Iris pigment epithelial cell (primary cell): ENCODE data around the gene SMURF2.

Experiments used
- DNase-seq: peaks from one replicate; pipeline ENCODE4 v3.0.0-alpha.2; 2011; ENCODE audit warnings: low read depth

SMURF2 gene

DNA sequence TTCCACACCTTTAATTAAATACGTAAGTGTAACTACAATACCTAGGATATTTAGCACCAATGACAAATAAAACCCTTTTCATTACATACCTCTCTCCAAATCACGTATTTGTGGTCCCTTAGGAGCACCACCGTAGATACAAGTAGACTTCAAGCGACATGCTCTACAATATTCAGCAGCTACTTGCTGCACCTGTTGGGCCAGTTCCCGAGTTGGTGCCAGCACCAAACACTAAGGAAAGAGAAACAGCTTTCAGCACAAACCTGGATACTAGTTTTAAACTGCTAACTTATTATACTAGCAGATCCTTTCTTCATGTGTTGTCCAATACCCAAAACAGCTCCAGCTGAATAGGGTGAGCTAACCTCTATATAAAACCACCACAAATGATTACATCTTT lies 158.8 kb downstream of the SMURF2 start:
- DNase-seq, result no peak

DNA sequence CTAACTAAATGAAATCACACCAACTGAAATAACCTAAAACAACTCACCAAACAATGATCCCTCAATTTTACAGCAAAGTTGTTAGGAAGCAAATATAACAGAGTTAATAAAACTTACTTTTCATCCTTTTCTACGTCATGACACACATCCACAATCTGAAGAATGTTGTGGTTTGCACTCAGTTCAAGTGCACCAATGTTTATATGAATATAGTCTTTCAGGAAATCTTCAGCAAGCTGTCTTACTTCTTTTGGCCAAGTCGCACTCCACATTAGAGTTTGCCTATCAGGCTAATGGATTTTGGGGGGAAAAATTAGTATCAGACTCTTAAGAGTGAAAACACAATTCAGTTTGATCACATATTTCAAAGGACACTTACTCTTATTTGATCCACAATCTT lies 159.3 kb downstream of the SMURF2 start:
- DNase-seq, result peak; percentile 71

DNA sequence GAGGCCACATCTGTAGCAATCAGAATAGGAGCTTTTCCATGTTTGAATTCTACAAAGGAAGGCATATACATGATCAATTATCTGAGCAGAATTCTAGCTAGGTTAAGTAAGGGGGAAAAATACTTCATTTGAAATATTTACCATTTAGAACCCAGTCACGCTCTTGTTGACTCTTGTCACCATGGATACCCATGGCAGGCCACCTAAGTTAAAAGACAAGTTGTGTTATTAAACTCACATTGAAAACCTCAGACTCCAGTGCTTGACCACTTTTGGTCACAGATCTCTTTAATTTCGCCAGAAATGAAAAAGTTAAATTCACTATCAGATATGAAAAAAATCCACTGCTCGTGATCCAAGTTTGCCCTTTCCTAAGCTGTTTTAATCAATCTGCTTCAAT lies 160.1 kb downstream of the SMURF2 start:
- no peak for DNase-seq

DNA sequence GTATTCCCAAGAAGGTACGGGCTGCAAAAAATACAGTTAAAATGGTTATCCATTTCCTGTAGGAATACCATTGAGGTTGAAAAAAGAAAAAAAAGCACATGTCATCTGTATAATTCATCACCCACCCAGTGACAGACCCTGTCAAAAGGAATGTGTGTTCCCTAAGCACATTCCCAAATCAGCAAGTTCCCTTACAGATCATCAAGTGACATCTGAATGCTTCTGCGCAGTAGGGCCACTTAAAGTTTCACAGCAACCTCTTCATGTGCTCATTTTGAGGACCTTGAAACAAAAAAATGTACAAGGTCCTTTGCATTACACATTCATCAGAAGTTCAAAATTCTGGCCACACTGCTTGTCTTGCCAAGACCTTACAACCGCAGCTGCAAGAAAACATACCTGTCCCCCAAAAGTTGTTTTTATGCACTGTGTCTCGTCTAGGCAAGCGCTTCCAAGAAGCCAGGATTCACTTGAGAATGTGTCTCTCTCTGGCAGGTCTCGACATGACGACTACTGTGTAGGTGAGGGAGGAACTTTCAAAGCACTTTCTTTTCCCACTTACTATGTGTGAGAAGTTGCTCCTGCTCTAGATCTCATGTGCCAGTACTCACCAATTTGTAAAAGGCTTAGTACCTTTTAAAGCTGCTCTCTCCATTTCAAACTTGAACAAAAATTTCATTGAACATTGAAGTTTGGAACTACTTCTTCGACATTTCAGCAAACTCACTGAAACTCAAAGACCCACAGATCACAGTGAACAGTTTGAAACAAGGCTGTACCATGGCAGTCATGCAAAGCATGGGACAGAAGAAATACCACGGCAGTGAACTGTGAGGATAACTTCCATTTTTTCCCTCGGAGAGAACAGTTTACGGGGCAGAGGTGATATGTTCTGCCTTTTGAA lies 161.0 kb downstream of the SMURF2 start:
- no peak for DNase-seq

GRCh38 chr17:64500487-64500859 lies 161.6 kb downstream of the SMURF2 start:
- no peak for DNase-seq

- DNase-seq, result peak; percentile 41
Measured at GRCh38 chr17:64499805-64500486, 162.2 kb downstream of the SMURF2 start.

- no peak for DNase-seq
Measured at GRCh38 chr17:64498308-64499203, 163.6 kb downstream of the SMURF2 start.

- no peak for DNase-seq
Measured at GRCh38 chr17:64497565-64498035, 164.5 kb downstream of the SMURF2 start.

DNA sequence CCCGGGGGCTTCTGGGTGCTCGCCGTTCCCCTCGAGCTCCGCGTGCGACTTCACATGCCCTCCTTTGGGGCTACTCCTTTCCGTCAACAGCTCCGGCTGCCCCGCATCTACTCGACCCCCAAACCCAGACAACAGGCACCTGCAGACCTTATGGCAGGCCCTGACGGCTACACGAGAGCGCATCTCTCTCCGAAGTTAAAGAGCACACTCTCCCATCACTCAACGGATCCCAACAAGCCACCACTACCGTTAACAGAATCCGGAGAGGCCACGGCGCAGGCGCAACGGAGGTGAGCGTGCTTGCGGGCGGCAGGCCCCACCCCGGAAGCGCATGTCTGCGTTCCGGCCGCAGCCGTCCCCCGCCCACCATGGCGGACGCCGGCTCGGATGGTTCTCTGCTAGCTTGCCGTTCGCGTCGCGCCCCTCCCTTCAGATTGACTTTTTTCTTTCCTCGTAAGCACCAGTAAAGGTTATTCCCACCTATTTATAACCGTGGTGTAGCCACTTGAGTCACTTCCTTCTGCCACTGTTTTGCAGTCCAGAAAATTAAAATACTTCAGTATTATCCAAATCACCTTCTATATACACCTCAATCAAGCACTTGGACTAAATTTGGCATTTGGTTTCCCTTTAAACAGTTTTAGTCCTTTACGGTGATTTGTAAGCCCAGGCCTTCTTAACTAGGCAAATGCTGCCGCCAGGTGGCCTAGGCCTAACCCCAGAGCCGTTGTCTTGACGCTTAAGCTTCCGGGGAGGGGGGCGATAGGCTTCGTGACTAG lies 165.1 kb downstream of the SMURF2 start, which contains the start of gene POLG2:
Gene POLG2 (minus strand): TSS at position 269 of the 779 bp plus-strand sequence. CDS start 86 bp downstream, at position 183.
- peak; percentile 93 for DNase-seq

- peak; percentile 28 for DNase-seq
Measured at GRCh38 chr17:64496348-64496785, 165.7 kb downstream of the SMURF2 start.
